GM18526 (cell line): Measurements from ENCODE around the gene SELPLG.

Experiments
- POLR2A ChIP-seq: IDR thresholded peaks from 3 replicates; pipeline ENCODE4 v1.6.1; 2011; ENCODE audit not compliant: insufficient read length; ENCODE audit errors: extremely low read depth

The SELPLG gene

GRCh38 chr12:108605690-108606406 lies 27.8 kb downstream of the SELPLG start:
- TF ChIP-seq POLR2A: no peak

GRCh38 chr12:108605000-108605689 lies 28.5 kb downstream of the SELPLG start:
- TF ChIP-seq POLR2A: no peak

- TF ChIP-seq POLR2A: no peak
Measured at GRCh38 chr12:108604208-108604941, 29.3 kb downstream of the SELPLG start.

- TF ChIP-seq POLR2A: no peak
Measured at GRCh38 chr12:108603743-108604142, 30.0 kb downstream of the SELPLG start.

- no peak for TF ChIP-seq POLR2A
Measured at GRCh38 chr12:108602976-108603704, 30.6 kb downstream of the SELPLG start.

- TF ChIP-seq POLR2A: no peak
Measured at GRCh38 chr12:108602209-108602705, 31.4 kb downstream of the SELPLG start.

GRCh38 chr12:108600702-108601007 lies 33.0 kb downstream of the SELPLG start:
- TF ChIP-seq POLR2A: no peak

GRCh38 chr12:108599948-108600701 lies 33.6 kb downstream of the SELPLG start:
- no peak for TF ChIP-seq POLR2A

- TF ChIP-seq POLR2A: no peak
Measured at GRCh38 chr12:108599541-108599940, 34.2 kb downstream of the SELPLG start.

GRCh38 chr12:108598553-108599250 lies 35.0 kb downstream of the SELPLG start:
- no peak for TF ChIP-seq POLR2A

- no peak for TF ChIP-seq POLR2A
Measured at GRCh38 chr12:108597559-108598471, 35.9 kb downstream of the SELPLG start, which contains the start of gene TMEM119. TSS of gene TMEM119 (minus strand) at chr12:108598084. CDS start at chr12:108592383, 5,701 bp downstream.

- TF ChIP-seq POLR2A: no peak
Measured at GRCh38 chr12:108596854-108597558, 36.7 kb downstream of the SELPLG start.
